H1 (cell line): ENCODE data around the gene NENF. TPM values are rescaled to one million over a fixed set of nuclear protein-coding genes. Genes with fewer than 3 reads are reported as not detected.

Experiments
- ASH2L ChIP-seq: fragments of 200-600, 300-600 bp; sonication (generic); IDR thresholded peaks from one replicate; pipeline ENCODE4 v1.7.1; 2017; ENCODE audit warnings: low read length
- BCL11A ChIP-seq, 2 experiments: IDR thresholded peaks; one replicate each; pipeline ENCODE4 v1.6.1; 2011; ENCODE audit warnings: low read depth in 2 of 2, low read length in 2 of 2, mild to moderate bottlenecking in 2 of 2
- BRCA1 ChIP-seq: IDR thresholded peaks from 2 replicates; pipeline ENCODE4 v1.6.1; 2012; ENCODE audit warnings: low read depth, low read length, improper control_type of control experiment
- EGR1 ChIP-seq: IDR thresholded peaks from 2 replicates; pipeline ENCODE4 v1.6.1; 2011; ENCODE audit warnings: low read depth, low read length, borderline replicate concordance
- JUN ChIP-seq: IDR thresholded peaks from 2 replicates; pipeline ENCODE4 v1.6.1; 2011; ENCODE audit warnings: low read depth, mild to moderate bottlenecking, improper control_type of control experiment, low read length
- KDM1A ChIP-seq: fragments of 200-600, 300-600 bp; sonication (generic); IDR thresholded peaks from 2 replicates; pipeline ENCODE4 v1.7.1; 2016; ENCODE audit warnings: mild to moderate bottlenecking, low read length, borderline replicate concordance
- NRF1 ChIP-seq: IDR thresholded peaks from 2 replicates; pipeline ENCODE4 v1.6.1; 2011; ENCODE audit warnings: mild to moderate bottlenecking, low read depth, low read length, improper control_type of control experiment
- TCF12 ChIP-seq: IDR thresholded peaks from 2 replicates; pipeline ENCODE4 v1.6.1; 2011; ENCODE audit warnings: low read depth, mild to moderate bottlenecking, low read length
- YY1 ChIP-seq: IDR thresholded peaks from 2 replicates; pipeline ENCODE4 v1.6.1; 2011; ENCODE audit warnings: low read depth, mild to moderate bottlenecking, low read length
- polyA plus RNA-seq, 7 experiments: library from polyadenylated mRNA; depleted of rRNA in 3 of 7; stranded (reverse) in 5 of 7; unstranded in 2 of 7; fragments of >200 nt in 5 of 7; fragments of 200-250 nt in 2 of 7; gene quantifications; 1 replicate in 5 of 7; 2 replicates in 1 of 7; 4 replicates in 1 of 7; pipeline versions ENCODE4 v1.2.1 to v1.2.3, GENCODE V29; 2011 to 2013; ENCODE audit warnings: missing spikeins in 2 of 7, mixed read lengths in 2 of 7
- total RNA-seq: library from RNA; stranded (reverse); fragmentation: NEBNext Ultra II Directional; extraction: Animal tissue kit (Norgen Biotek cat#: 25700); gene quantifications from 2 replicates; pipeline ENCODE4 v1.2.1, GENCODE V29; 2021

NENF gene
- total and polyA plus RNA-seq, 2 of the 8 experiments (the other 6 are each of a cell fraction or from before 2014, with no cell fraction given), result 27.0 to 28.0 TPM

DNA sequence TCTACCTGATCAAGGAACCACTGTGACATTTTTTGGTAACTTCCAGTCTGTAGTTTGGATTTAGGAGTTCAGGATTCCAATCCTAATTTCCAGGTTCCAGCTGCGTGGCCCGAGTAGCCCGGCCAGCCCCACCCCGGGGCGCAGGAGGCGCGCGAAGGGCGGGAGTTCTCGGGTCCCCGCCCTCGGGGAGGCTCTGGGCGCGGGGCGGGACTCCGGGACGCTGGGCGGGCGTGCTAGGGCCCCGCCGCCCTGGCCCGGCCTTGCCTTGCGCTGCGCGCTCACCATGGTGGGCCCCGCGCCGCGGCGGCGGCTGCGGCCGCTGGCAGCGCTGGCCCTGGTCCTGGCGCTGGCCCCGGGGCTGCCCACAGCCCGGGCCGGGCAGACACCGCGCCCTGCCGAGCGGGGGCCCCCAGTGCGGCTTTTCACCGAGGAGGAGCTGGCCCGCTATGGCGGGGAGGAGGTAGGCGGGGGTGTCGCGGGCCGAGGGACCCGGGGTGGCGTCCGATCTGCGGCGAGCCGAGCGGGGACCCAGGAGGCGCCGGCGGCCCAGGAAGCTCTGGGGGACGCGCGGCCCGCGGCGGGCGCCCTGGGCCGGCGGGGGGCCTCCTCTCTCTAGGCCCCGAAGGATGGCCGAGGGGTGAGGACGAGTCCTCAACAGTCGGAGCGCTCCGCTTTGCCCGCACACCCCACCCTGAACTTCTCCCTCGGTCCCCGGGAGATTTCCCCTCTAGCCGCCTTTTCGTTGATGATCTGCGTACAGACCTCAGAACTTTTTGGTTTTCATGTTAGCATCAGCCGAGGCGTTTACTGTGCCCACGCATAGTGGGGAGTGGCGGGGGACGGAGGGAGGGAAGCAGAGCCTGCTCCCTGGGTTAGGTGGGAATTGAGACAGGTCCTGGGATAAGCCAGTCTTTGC, at the start of gene NENF (continued):
- TF ChIP-seq BRCA1 (no peak), KDM1A (no peak), NRF1 (no peak), BCL11A (IDR thresholded peaks at IDR 0.05; ENCODE audit: low read depth in 2 of 2, low read length in 2 of 2) (no peak), EGR1 (no peak), ASH2L (peak; percentile 20), JUN (no peak), YY1 (peak; percentile 35; the same call in 1 of the 2 replicates), TCF12 (no peak)
